Nephron progenitor cell (in vitro differentiated cells): Measurements from ENCODE around the gene NTRK2.

ENCODE experiments used
- DNase-seq: peaks from one replicate; pipeline ENCODE4 v3.0.0; 2021
- H3K27ac Mint-ChIP-seq: 2 replicates; pipeline ENCODE4 v1.8.0; 2021; ENCODE audit warnings: mild to moderate bottlenecking, moderate library complexity, mixed read lengths
- H3K27me3 Mint-ChIP-seq: 2 replicates; pipeline ENCODE4 v1.8.0; 2021; ENCODE audit warnings: mild to moderate bottlenecking, low read depth, mixed read lengths; ENCODE audit not compliant: poor library complexity
- H3K36me3 Mint-ChIP-seq: 2 replicates; pipeline ENCODE4 v1.8.0; 2021; ENCODE audit warnings: low read depth, mixed read lengths
- H3K4me1 Mint-ChIP-seq: 2 replicates; pipeline ENCODE4 v1.8.0; 2021; ENCODE audit warnings: mixed read lengths
- H3K4me3 Mint-ChIP-seq: 2 replicates; pipeline ENCODE4 v1.8.0; 2021; ENCODE audit warnings: mild to moderate bottlenecking, moderate library complexity, mixed read lengths
- H3K9me3 Mint-ChIP-seq: 2 replicates; pipeline ENCODE4 v1.8.0; 2021; ENCODE audit warnings: mild to moderate bottlenecking, moderate library complexity, mixed read lengths
- TF ChIP-seq, protein P1 (sequence below): fragments of 200-600 bp; sonication (generic); IDR thresholded peaks from 2 replicates; pipeline ENCODE4 v1.5.0; 2021; ENCODE audit warnings: antibody characterized with exemption

NTRK2 gene

DNA sequence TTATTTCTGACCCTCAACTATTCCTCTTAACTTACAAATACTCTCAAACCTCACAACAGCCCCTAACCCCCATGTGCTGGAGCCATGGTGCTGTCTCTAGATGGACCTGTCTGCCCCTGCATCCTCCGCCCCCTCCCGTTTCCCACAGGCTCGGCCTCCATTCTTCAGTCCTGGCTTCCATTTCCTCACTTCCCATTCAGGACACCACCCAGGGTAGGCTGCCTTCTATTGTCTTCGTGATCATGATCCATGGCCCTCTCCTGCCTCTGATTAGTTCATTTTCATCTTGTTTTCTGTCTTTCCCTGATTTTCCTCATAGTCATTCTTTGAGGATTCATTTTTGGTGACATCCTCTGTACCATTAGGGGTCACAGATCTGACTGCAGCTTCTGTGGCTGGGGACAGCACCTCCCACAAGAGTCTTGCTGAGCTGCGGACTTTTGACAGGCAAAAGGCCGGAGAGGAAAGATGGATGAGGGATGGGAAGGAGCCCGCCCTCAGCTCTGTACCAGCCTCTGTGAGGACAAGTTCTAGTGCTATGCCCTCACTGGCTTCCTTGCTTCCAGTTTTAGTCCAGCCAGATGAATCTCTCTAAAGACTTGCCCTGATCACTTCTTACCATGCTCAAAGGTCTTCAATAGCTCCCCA lies 255.8 kb downstream of the NTRK2 start:
- Mint-ChIP-seq H3K27me3 (peaks cover 4% of the 10 kb centered on the region), H3K9me3 (no peaks in the 10 kb centered on the region), H3K27ac (no peak overlapping the region), H3K4me1 (peaks cover 6% of the 10 kb centered on the region), H3K36me3 (no peaks in the 10 kb centered on the region), H3K4me3 (no peak overlapping the region)
- TF ChIP-seq, protein P1, sequence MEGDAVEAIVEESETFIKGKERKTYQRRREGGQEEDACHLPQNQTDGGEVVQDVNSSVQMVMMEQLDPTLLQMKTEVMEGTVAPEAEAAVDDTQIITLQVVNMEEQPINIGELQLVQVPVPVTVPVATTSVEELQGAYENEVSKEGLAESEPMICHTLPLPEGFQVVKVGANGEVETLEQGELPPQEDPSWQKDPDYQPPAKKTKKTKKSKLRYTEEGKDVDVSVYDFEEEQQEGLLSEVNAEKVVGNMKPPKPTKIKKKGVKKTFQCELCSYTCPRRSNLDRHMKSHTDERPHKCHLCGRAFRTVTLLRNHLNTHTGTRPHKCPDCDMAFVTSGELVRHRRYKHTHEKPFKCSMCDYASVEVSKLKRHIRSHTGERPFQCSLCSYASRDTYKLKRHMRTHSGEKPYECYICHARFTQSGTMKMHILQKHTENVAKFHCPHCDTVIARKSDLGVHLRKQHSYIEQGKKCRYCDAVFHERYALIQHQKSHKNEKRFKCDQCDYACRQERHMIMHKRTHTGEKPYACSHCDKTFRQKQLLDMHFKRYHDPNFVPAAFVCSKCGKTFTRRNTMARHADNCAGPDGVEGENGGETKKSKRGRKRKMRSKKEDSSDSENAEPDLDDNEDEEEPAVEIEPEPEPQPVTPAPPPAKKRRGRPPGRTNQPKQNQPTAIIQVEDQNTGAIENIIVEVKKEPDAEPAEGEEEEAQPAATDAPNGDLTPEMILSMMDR, result no peak
- no peak for DNase-seq

DNA sequence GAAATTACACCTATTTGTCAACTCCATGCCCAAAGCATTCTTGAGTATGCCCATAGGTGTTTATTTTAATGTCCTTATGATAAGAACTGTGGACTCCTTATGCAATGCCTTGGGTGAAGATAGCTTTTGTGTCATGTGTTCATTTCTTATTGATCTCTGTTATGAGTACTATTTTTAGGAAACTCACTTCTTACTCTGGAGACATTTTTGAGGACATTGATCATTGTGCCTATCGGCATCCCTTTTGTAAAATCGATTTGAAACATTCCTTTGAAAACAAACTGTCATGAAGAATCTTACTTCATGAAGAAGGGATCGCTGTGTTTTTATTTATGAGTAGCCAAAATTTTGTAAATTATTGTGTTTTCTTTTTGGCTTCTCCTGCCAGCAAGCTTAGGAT lies 257.3 kb downstream of the NTRK2 start:
- Mint-ChIP-seq H3K27ac (no peak overlapping the region), H3K4me1 (peaks cover 6% of the 10 kb centered on the region), H3K4me3 (no peak overlapping the region), H3K9me3 (no peaks in the 10 kb centered on the region), H3K27me3 (no peaks in the 10 kb centered on the region), H3K36me3 (no peaks in the 10 kb centered on the region)
- TF ChIP-seq, protein P1, result no peak
- DNase-seq, result no peak

DNA sequence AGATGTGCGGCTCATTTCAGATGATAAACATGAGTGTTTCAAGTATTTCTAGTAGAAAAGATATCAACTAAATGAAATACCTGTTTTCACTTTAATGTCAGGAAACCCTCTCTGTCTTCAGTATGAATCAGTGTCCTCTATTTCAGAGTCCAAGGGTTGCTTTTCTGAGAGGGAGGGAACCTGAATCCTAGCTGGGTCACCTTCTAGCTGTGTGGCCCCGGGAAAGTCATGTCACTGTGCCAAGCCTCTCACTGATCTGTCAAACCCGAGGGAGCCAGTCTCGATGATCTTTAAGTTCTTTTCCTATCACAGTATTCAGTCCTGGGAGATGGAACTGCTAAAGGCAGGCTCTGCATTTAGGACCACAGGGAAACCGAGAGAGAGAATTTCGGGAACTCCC lies 258.9 kb downstream of the NTRK2 start:
- no peaks in the 10 kb centered on the region for H3K27me3 Mint-ChIP-seq
- no peak for DNase-seq
- peaks cover 15% of the 10 kb centered on the region for H3K4me1 Mint-ChIP-seq
- TF ChIP-seq, protein P1, result no peak
- H3K36me3 Mint-ChIP-seq, result no peaks in the 10 kb centered on the region
- H3K9me3 Mint-ChIP-seq, result no peaks in the 10 kb centered on the region
- no peak overlapping the region for H3K27ac Mint-ChIP-seq
- H3K4me3 Mint-ChIP-seq, result no peak overlapping the region

DNA sequence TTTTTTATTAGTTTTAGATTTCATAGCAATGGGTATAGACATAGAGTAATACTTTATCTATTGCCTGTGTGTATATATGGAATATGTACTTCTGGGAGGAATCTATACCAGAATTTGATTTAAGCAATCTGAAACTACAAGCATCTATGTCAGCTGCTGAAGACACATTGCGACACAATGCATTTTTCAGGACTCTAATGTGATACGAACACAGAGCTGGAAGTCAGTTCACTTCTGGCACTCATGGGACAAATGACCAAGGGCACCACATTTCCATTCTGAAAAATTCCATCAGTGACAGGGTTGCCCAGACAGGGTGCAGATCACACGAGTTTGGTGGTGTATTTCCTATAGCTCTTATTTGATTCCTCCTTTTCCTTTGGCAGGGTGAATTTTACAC lies 259.5 kb downstream of the NTRK2 start:
- Mint-ChIP-seq H3K4me1 (peaks cover 16% of the 10 kb centered on the region), H3K9me3 (no peaks in the 10 kb centered on the region), H3K4me3 (no peak overlapping the region), H3K36me3 (no peaks in the 10 kb centered on the region), H3K27me3 (no peaks in the 10 kb centered on the region), H3K27ac (no peak overlapping the region)
- TF ChIP-seq, protein P1, result no peak
- DNase-seq, result no peak

DNA sequence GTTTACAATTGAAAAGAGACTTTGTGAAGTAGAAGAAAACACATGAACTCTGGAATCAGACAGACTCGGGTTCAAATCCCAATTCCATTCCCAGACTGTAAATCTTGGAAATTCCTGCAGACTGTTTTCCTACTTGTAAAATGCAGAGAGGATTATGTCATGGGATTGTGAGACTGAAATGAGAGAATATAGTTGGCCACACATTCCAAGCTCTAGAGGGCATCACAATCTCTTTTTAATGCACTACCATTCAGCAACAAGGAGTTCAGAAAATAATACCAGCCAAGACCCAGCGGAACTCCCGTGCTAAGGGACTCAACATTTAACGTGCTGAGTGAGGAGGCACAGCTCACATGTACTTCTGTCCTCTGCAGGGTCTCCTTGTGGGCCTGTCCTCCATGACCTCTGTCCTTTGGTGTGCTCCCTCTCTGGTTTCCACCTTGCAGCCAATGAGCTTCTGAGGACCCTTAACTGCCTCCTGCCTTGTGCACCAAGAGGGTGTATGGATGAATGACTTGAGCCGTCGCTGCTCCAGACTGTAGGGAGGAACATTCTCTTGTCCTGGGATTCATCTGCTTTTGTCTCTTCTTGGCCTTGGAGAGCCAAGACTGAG lies 263.5 kb downstream of the NTRK2 start:
- H3K27me3 Mint-ChIP-seq, result no peaks in the 10 kb centered on the region
- H3K9me3 Mint-ChIP-seq, result no peaks in the 10 kb centered on the region
- TF ChIP-seq, protein P1, result no peak
- peak overlapping the region; percentile 45 for H3K27ac Mint-ChIP-seq
- H3K4me3 Mint-ChIP-seq, result no peak overlapping the region
- peaks cover 15% of the 10 kb centered on the region for H3K4me1 Mint-ChIP-seq
- no peak for DNase-seq
- no peaks in the 10 kb centered on the region for H3K36me3 Mint-ChIP-seq
